Measurements from ENCODE around the gene AMZ1. TPM values are rescaled to one million over a fixed set of nuclear protein-coding genes. Genes with fewer than 3 reads are reported as not detected.

AMZ1 gene
- total RNA-seq, 1 donor from 2014 or later: 9.1 TPM

- peaks cover 26% of the 10 kb centered on the region for H3K4me1 Mint-ChIP-seq (ENCODE audit: low read depth)
- DNase-seq (ENCODE audit: low spot score): no peak
- H3K4me3 Mint-ChIP-seq (ENCODE audit: unreplicated experiment): no peak overlapping the region
- no peak overlapping the region for H3K27ac Mint-ChIP-seq (ENCODE audit: unreplicated experiment)
- H3K9me3 Mint-ChIP-seq (ENCODE audit: low read depth): no peaks in the 10 kb centered on the region
- H3K36me3 Mint-ChIP-seq (ENCODE audit: low read depth): peaks cover 5% of the 10 kb centered on the region
- no peak for TF ChIP-seq CTCF (IDR thresholded peaks at IDR 0.05)
- H3K27me3 Mint-ChIP-seq (ENCODE audit: low read depth): peaks cover 5% of the 10 kb centered on the region
Measured at GRCh38 chr7:2666155-2666554, 21.8 kb upstream of the AMZ1 start.

- H3K27ac Mint-ChIP-seq (ENCODE audit: unreplicated experiment): peak overlapping the region; percentile 5
- DNase-seq (ENCODE audit: low spot score): no peak
- H3K36me3 Mint-ChIP-seq (ENCODE audit: low read depth): peaks cover 5% of the 10 kb centered on the region
- H3K4me1 Mint-ChIP-seq (ENCODE audit: low read depth): peaks cover 26% of the 10 kb centered on the region
- no peak overlapping the region for H3K4me3 Mint-ChIP-seq (ENCODE audit: unreplicated experiment)
- no peak for TF ChIP-seq CTCF (IDR thresholded peaks at IDR 0.05)
- H3K9me3 Mint-ChIP-seq (ENCODE audit: low read depth): no peaks in the 10 kb centered on the region
- H3K27me3 Mint-ChIP-seq (ENCODE audit: low read depth): peaks cover 5% of the 10 kb centered on the region
Measured at GRCh38 chr7:2666588-2667250, 21.3 kb upstream of the AMZ1 start.

GRCh38 chr7:2667843-2668242 lies 20.2 kb upstream of the AMZ1 start:
- H3K9me3 Mint-ChIP-seq (ENCODE audit: low read depth): no peaks in the 10 kb centered on the region
- H3K27me3 Mint-ChIP-seq (ENCODE audit: low read depth): peaks cover 5% of the 10 kb centered on the region
- no peak for DNase-seq (ENCODE audit: low spot score)
- H3K4me3 Mint-ChIP-seq (ENCODE audit: unreplicated experiment): no peak overlapping the region
- H3K27ac Mint-ChIP-seq (ENCODE audit: unreplicated experiment): peak overlapping the region; percentile 70
- H3K4me1 Mint-ChIP-seq (ENCODE audit: low read depth): peaks cover 26% of the 10 kb centered on the region
- no peaks in the 10 kb centered on the region for H3K36me3 Mint-ChIP-seq (ENCODE audit: low read depth)
- TF ChIP-seq CTCF (IDR thresholded peaks at IDR 0.05): no peak

GRCh38 chr7:2668401-2668800 lies 19.6 kb upstream of the AMZ1 start:
- no peak for DNase-seq (ENCODE audit: low spot score)
- Mint-ChIP-seq H3K9me3 (ENCODE audit: low read depth) (no peaks in the 10 kb centered on the region), H3K4me3 (ENCODE audit: unreplicated experiment) (no peak overlapping the region), H3K36me3 (ENCODE audit: low read depth) (no peaks in the 10 kb centered on the region), H3K4me1 (ENCODE audit: low read depth) (peaks cover 26% of the 10 kb centered on the region), H3K27me3 (ENCODE audit: low read depth) (peaks cover 5% of the 10 kb centered on the region), H3K27ac (ENCODE audit: unreplicated experiment) (no peak overlapping the region)
- TF ChIP-seq CTCF (IDR thresholded peaks at IDR 0.05): no peak

- Mint-ChIP-seq H3K9me3 (ENCODE audit: low read depth) (peaks cover 10% of the 10 kb centered on the region), H3K4me1 (ENCODE audit: low read depth) (peaks cover 26% of the 10 kb centered on the region), H3K27ac (ENCODE audit: unreplicated experiment) (no peak overlapping the region), H3K4me3 (ENCODE audit: unreplicated experiment) (no peak overlapping the region), H3K27me3 (ENCODE audit: low read depth) (peaks cover 5% of the 10 kb centered on the region), H3K36me3 (ENCODE audit: low read depth) (no peaks in the 10 kb centered on the region)
- DNase-seq (ENCODE audit: low spot score): no peak
- TF ChIP-seq CTCF (IDR thresholded peaks at IDR 0.05): no peak
Measured at GRCh38 chr7:2670171-2670570, 17.8 kb upstream of the AMZ1 start.
